Measurements from ENCODE around the gene VAMP1. TPM values are rescaled to one million over a fixed set of nuclear protein-coding genes. Genes with fewer than 3 reads are reported as not detected.
A peak's percentile ranks its signal among the peaks of the same experiment; 100 is the strongest.

VAMP1 gene
- polyA plus RNA-seq, 3 donors = 0.84 to 24.6 (median 0.85) TPM

DNA sequence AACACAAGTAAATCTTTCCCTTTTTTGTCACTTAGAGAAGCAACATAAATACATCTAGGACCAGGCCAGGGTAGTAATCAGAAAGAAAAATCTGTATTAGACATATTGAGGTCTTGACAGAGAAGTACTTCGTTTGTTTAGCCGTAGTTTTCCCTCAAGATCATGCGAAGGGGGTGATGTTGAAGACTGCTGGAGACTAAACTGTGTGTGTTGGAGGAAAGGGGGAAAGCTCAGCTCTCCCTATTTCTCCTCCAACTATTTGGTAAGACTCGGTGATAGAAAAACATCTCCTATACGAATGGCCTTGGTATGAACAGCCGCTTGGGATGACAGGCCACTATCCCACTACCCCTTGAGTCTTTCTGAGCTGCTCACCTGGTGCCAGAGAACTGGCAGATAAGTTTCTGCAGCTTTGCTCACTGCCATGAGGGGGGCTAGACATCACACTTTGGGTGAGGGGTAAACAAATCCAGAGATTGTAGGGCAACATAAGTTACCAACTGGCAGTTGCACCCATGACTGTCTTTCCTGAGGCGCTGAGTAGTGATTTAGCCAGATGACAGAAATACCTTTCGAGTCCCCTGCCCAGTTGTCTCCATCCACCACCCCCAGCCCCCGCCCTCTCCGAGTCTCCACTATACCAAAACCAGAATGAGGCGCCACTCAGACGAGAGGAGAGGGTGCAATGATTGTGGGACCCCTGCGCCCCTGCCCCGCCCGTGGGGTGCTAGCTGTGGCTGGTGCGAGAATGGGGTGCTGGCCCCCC, 685 bp downstream of the VAMP1 start:
- H3K27me3 Mint-ChIP-seq (ENCODE audit: low read depth in 3 of 3) = peaks cover under 1 to 2% (median 1%) of the 10 kb centered on the region in 3 donors
- peak overlapping the region; percentile 62 for H3K9ac ChIP-seq (ENCODE audit: insufficient read depth, low read length, poor library complexity, severe bottlenecking)
- peak in 1 of 3 donors; percentile 6 for DNase-seq
- TF ChIP-seq, protein P1, sequence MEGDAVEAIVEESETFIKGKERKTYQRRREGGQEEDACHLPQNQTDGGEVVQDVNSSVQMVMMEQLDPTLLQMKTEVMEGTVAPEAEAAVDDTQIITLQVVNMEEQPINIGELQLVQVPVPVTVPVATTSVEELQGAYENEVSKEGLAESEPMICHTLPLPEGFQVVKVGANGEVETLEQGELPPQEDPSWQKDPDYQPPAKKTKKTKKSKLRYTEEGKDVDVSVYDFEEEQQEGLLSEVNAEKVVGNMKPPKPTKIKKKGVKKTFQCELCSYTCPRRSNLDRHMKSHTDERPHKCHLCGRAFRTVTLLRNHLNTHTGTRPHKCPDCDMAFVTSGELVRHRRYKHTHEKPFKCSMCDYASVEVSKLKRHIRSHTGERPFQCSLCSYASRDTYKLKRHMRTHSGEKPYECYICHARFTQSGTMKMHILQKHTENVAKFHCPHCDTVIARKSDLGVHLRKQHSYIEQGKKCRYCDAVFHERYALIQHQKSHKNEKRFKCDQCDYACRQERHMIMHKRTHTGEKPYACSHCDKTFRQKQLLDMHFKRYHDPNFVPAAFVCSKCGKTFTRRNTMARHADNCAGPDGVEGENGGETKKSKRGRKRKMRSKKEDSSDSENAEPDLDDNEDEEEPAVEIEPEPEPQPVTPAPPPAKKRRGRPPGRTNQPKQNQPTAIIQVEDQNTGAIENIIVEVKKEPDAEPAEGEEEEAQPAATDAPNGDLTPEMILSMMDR (IDR thresholded peaks at IDR 0.05) = no peak
- peaks cover 28 to 31% of the 10 kb centered on the region in 2 donors for H3K36me3 Mint-ChIP-seq
- H3K79me2 ChIP-seq (ENCODE audit: insufficient read depth, low read length) = peaks cover 29% of the 10 kb centered on the region
- intact Hi-C loops (cut with micrococcal nuclease) = loop anchor here (1.0 to 5.0 kb wide), 6 partner anchors 7 to 147 kb away; partner anchors contain the start of genes GAPDH (in 1 of the 2) and MRPL51 (in 1 of the 2)
- peak overlapping the region; percentile 84 to 90 for H3K4me3 Mint-ChIP-seq
- peak overlapping the region; percentile 77 to 83 for H3K27ac ChIP-seq (ENCODE audit: low read depth in 1 of 2, low read length in 2 of 2)
- peak overlapping the region; percentile 60 to 98 (median 95) for H3K27ac Mint-ChIP-seq
- no peaks in the 10 kb centered on the region for H3K9me3 Mint-ChIP-seq
- H3K4me3 ChIP-seq (replicated peaks in 1 of 3; ENCODE audit: low read depth in 2 of 3, low read length in 3 of 3) = peak overlapping the region; percentile 52 to 88 (median 86)
- peaks cover 10 to 19% of the 10 kb centered on the region in 2 donors for H3K36me3 ChIP-seq (replicated peaks in 1 of 2; ENCODE audit: control insufficient read depth in 1 of 2, insufficient read depth in 2 of 2, low read length in 2 of 2)
- H3K4me2 ChIP-seq (replicated peaks; ENCODE audit: extremely low read depth, low read length, poor library complexity, severe bottlenecking) = peak overlapping the region; percentile 94
- H3K27me3 ChIP-seq (ENCODE audit: control insufficient read depth in 2 of 2, insufficient read depth in 2 of 2, low read length in 2 of 2) = no peaks in the 10 kb centered on the region
- H3K4me1 Mint-ChIP-seq = peaks cover 44% of the 10 kb centered on the region
- peaks cover 31% of the 10 kb centered on the region for H4K20me1 ChIP-seq (ENCODE audit: insufficient read depth, low read length)
- 0% methylated on average over 5 of the region's 16 CpGs for WGBS (ENCODE audit: insufficient coverage)
- H2AFZ ChIP-seq (ENCODE audit: insufficient read depth, low read depth, low read length, poor library complexity, severe bottlenecking) = peak overlapping the region; percentile 85
- H3K4me1 ChIP-seq (ENCODE audit: control insufficient read depth in 1 of 2, insufficient read depth in 2 of 2, low read length in 2 of 2) = peaks cover 19 to 36% of the 10 kb centered on the region in 2 donors
- H3K9me3 ChIP-seq (replicated peaks in 1 of 2; ENCODE audit: control insufficient read depth in 1 of 2, insufficient read depth in 1 of 2, low read length in 2 of 2) = no peaks in the 10 kb centered on the region

DNA sequence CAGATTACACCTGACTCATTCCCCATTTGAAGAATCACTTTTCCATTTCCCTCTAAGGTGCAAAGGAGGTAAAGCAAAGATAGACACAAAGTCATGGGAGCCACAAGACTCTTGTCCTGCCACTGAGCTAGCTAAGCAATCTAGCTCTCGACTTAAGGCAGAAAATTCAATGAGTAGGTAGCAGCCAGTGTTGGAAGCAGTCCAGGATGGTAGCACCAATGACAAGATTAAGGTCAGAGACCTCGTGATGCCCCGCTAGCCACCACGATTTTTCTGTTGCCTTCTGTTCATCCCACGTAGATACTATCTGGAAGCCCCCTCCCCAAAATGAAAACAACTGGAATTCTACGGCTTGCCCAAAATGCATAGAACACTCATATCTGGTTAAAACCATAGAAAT, 1.4 kb downstream of the VAMP1 start:
- no peak overlapping the region for H3K27ac ChIP-seq (ENCODE audit: low read depth in 1 of 2, low read length in 2 of 2)
- no peak for DNase-seq
- TF ChIP-seq, protein P1 (IDR thresholded peaks at IDR 0.05) = no peak
- peaks cover 0 to 2% (median 1%) of the 10 kb centered on the region in 3 donors for H3K27me3 Mint-ChIP-seq (ENCODE audit: low read depth in 3 of 3)
- H3K4me1 Mint-ChIP-seq = peaks cover 50% of the 10 kb centered on the region
- no peaks in the 10 kb centered on the region for H3K27me3 ChIP-seq (ENCODE audit: control insufficient read depth in 2 of 2, insufficient read depth in 2 of 2, low read length in 2 of 2)
- peaks cover 35 to 38% of the 10 kb centered on the region in 2 donors for H3K36me3 Mint-ChIP-seq
- peak overlapping the region in 1 of 3 experiments; percentile 86 for H3K4me3 ChIP-seq (replicated peaks in 1 of 3; ENCODE audit: low read depth in 2 of 3, low read length in 3 of 3)
- intact Hi-C loops (cut with micrococcal nuclease) = loop anchor here in 1 of 2 donors (2.0 to 5.0 kb wide), 2 partner anchors 46 to 147 kb away; no protein-coding TSS in a partner anchor
- H3K27ac Mint-ChIP-seq = no peak overlapping the region
- peaks cover 16 to 26% of the 10 kb centered on the region in 2 donors for H3K36me3 ChIP-seq (replicated peaks in 1 of 2; ENCODE audit: control insufficient read depth in 1 of 2, insufficient read depth in 2 of 2, low read length in 2 of 2)
- peaks cover 29% of the 10 kb centered on the region for H3K79me2 ChIP-seq (ENCODE audit: insufficient read depth, low read length)
- H3K9me3 Mint-ChIP-seq = no peaks in the 10 kb centered on the region
- no peak overlapping the region for H3K9ac ChIP-seq (ENCODE audit: insufficient read depth, low read length, poor library complexity, severe bottlenecking)
- 91% methylated on average over 5 of the region's 6 CpGs for WGBS (ENCODE audit: insufficient coverage)
- no peaks in the 10 kb centered on the region for H3K9me3 ChIP-seq (replicated peaks in 1 of 2; ENCODE audit: control insufficient read depth in 1 of 2, insufficient read depth in 1 of 2, low read length in 2 of 2)
- peak overlapping the region; percentile 94 for H3K4me2 ChIP-seq (replicated peaks; ENCODE audit: extremely low read depth, low read length, poor library complexity, severe bottlenecking)
- H3K4me3 Mint-ChIP-seq = peak overlapping the region in 1 of 2 donors; percentile 90
- peaks cover 34% of the 10 kb centered on the region for H4K20me1 ChIP-seq (ENCODE audit: insufficient read depth, low read length)
- H3K4me1 ChIP-seq (ENCODE audit: control insufficient read depth in 1 of 2, insufficient read depth in 2 of 2, low read length in 2 of 2) = peaks cover 19 to 36% of the 10 kb centered on the region in 2 donors
- no peak overlapping the region for H2AFZ ChIP-seq (ENCODE audit: insufficient read depth, low read depth, low read length, poor library complexity, severe bottlenecking)

Measured in CD14-positive monocyte (primary cell).